Tongue (tissue), 2 donors: Measurements from ENCODE around the gene BAIAP2. TPM values are rescaled to one million over a fixed set of nuclear protein-coding genes. Genes with fewer than 3 reads are reported as not detected.

Source experiments
- DNase-seq: peaks from one replicate; pipeline ENCODE4 v3.0.0-alpha.2; 2015
- total RNA-seq: library from RNA; depleted of rRNA; stranded (reverse); fragments of >200 nt; gene quantifications from one replicate; pipeline ENCODE4 v1.2.3, GENCODE V29; 2014

BAIAP2 gene
- total RNA-seq, 1 donor from 2014 or later, result 73.9 TPM

GRCh38 chr17:81052199-81052997 is 17.4 kb downstream of the BAIAP2 start:
- DNase-seq, result no peak

GRCh38 chr17:81053041-81053970 is 18.4 kb downstream of the BAIAP2 start:
- DNase-seq, result no peak

- DNase-seq, result no peak
Observed at GRCh38 chr17:81054308-81054707, 19.4 kb downstream of the BAIAP2 start.

- DNase-seq, result no peak
Observed at GRCh38 chr17:81054881-81055370, 20.0 kb downstream of the BAIAP2 start.

- no peak for DNase-seq
Observed at GRCh38 chr17:81056312-81056711, 21.4 kb downstream of the BAIAP2 start.

- peak; percentile 77 for DNase-seq
Observed at GRCh38 chr17:81057079-81057730, 22.3 kb downstream of the BAIAP2 start.

GRCh38 chr17:81057777-81058176 is 22.8 kb downstream of the BAIAP2 start:
- DNase-seq, result no peak

GRCh38 chr17:81058263-81058871 is 23.4 kb downstream of the BAIAP2 start:
- no peak for DNase-seq

- peak; percentile 57 for DNase-seq
Observed at GRCh38 chr17:81059026-81059425, 24.1 kb downstream of the BAIAP2 start.

GRCh38 chr17:81060416-81060815 is 25.5 kb downstream of the BAIAP2 start:
- no peak for DNase-seq

GRCh38 chr17:81061027-81061735 is 26.2 kb downstream of the BAIAP2 start:
- DNase-seq, result no peak

GRCh38 chr17:81062014-81062780 is 27.2 kb downstream of the BAIAP2 start:
- no peak for DNase-seq

GRCh38 chr17:81063106-81064093 is 28.4 kb downstream of the BAIAP2 start:
- DNase-seq, result no peak

GRCh38 chr17:81064678-81065475 is 29.9 kb downstream of the BAIAP2 start:
- DNase-seq, result peak; percentile 80

GRCh38 chr17:81065500-81065899 is 30.5 kb downstream of the BAIAP2 start:
- DNase-seq, result peak; percentile 86

GRCh38 chr17:81066072-81066471 is 31.1 kb downstream of the BAIAP2 start:
- no peak for DNase-seq

GRCh38 chr17:81066771-81067315 is 31.9 kb downstream of the BAIAP2 start:
- DNase-seq, result no peak

GRCh38 chr17:81067391-81067811 is 32.5 kb downstream of the BAIAP2 start:
- DNase-seq, result peak; percentile 70
